ENCODE results near the gene GPATCH2L.

DNA sequence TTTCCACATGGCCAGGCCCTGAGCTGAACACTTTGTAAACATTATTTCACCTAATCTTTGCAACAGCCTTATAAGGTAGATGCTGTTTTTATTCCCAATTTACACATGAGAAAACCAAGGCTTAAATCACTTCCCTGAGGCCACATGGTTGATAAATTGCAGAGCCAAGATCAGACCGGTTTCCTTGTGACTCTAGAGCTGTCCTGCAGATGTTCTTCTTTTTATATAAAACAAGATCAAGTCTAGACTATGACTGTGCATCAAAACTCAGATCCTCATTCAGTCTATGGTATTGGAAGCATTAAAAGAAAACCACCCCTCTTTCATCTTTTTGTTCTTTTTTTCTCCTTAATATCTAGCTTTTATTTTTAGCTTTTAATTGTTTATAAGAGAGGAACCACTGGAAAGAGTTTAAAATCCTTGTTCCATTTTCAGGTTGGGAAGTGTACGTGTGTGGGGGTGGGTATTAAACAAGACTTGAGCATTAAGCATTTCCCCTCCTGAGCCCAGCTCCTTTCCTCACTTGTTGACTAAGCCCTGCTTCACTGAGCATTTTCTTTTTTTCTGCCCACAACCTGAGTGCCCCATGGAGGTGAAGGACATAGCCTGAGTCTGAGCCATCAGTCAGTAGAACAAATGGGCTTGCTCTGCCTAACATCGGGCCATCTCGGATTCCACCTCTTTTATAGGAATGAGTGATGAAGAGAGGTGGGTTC lies 45.4 kb downstream of the GPATCH2L start:
- TF ChIP-seq, protein P1, sequence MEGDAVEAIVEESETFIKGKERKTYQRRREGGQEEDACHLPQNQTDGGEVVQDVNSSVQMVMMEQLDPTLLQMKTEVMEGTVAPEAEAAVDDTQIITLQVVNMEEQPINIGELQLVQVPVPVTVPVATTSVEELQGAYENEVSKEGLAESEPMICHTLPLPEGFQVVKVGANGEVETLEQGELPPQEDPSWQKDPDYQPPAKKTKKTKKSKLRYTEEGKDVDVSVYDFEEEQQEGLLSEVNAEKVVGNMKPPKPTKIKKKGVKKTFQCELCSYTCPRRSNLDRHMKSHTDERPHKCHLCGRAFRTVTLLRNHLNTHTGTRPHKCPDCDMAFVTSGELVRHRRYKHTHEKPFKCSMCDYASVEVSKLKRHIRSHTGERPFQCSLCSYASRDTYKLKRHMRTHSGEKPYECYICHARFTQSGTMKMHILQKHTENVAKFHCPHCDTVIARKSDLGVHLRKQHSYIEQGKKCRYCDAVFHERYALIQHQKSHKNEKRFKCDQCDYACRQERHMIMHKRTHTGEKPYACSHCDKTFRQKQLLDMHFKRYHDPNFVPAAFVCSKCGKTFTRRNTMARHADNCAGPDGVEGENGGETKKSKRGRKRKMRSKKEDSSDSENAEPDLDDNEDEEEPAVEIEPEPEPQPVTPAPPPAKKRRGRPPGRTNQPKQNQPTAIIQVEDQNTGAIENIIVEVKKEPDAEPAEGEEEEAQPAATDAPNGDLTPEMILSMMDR (IDR thresholded peaks at IDR 0.05): no peak
- no peak for TF ChIP-seq EZH2 (IDR thresholded peaks at IDR 0.05; ENCODE audit: borderline replicate concordance, insufficient read depth, low read depth, low read length, poor library complexity, severe bottlenecking)

Data from B cell (primary cell).